Endodermal cell (in vitro differentiated cells): ENCODE measurements around the gene TMEM208. TPM values are rescaled to one million over a fixed set of nuclear protein-coding genes. Genes with fewer than 3 reads are reported as not detected.

ENCODE experiments used
- DNase-seq: peaks from one replicate; pipeline ENCODE4 v3.0.0-alpha.2; 2017
- H3K27ac ChIP-seq: 2 replicates; pipeline ENCODE4 v1.5.1; 2013; ENCODE audit warnings: mild to moderate bottlenecking, low read depth, low read length, moderate library complexity
- H3K27me3 ChIP-seq: 2 replicates; pipeline ENCODE4 v1.6.1; 2013; ENCODE audit warnings: mild to moderate bottlenecking, low read length, moderate library complexity; ENCODE audit not compliant: insufficient read depth, control insufficient read depth, poor library complexity, severe bottlenecking
- H3K36me3 ChIP-seq: 2 replicates; pipeline ENCODE4 v1.7.0; 2013; ENCODE audit warnings: mild to moderate bottlenecking, low read length, moderate library complexity; ENCODE audit not compliant: control insufficient read depth, insufficient read depth
- H3K4me1 ChIP-seq: one replicate; pipeline ENCODE4 v1.7.0; 2013; ENCODE audit warnings: low read length; ENCODE audit not compliant: control insufficient read depth, insufficient read depth
- H3K4me3 ChIP-seq: 2 replicates; pipeline ENCODE4 v1.5.1; 2013; ENCODE audit warnings: mild to moderate bottlenecking, low read length, moderate library complexity
- H3K9ac ChIP-seq: 2 replicates; pipeline ENCODE4 v1.6.1; 2013; ENCODE audit warnings: mild to moderate bottlenecking, low read length, moderate library complexity; ENCODE audit not compliant: poor library complexity, severe bottlenecking; ENCODE audit errors: extremely low read depth
- H3K9me3 ChIP-seq: 2 replicates; pipeline ENCODE4 v1.6.1; 2013; ENCODE audit warnings: mild to moderate bottlenecking, low read length, moderate library complexity; ENCODE audit not compliant: control insufficient read depth
- H3K27ac Mint-ChIP-seq: 2 replicates; pipeline ENCODE4 v1.8.0; 2020; ENCODE audit warnings: mixed read lengths
- H3K27me3 Mint-ChIP-seq: 2 replicates; pipeline ENCODE4 v1.8.0; 2021; ENCODE audit warnings: mild to moderate bottlenecking, mixed read lengths; ENCODE audit not compliant: insufficient read depth
- H3K36me3 Mint-ChIP-seq: 2 replicates; pipeline ENCODE4 v1.8.0; 2020; ENCODE audit warnings: low read depth, mixed read lengths
- H3K4me1 Mint-ChIP-seq: 2 replicates; pipeline ENCODE4 v1.8.0; 2020; ENCODE audit warnings: mixed read lengths
- H3K4me3 Mint-ChIP-seq: 2 replicates; pipeline ENCODE4 v1.8.0; 2020; ENCODE audit warnings: mild to moderate bottlenecking, moderate library complexity, mixed read lengths
- H3K9me3 Mint-ChIP-seq: 2 replicates; pipeline ENCODE4 v1.8.0; 2020; ENCODE audit warnings: mild to moderate bottlenecking, mixed read lengths
- CTCF ChIP-seq: fragments of 200-600 bp; sonication (generic); conservative IDR thresholded peaks from 2 replicates; pipeline ENCODE4 v1.5.0; 2021; ENCODE audit warnings: antibody characterized with exemption, mild to moderate bottlenecking
- WGBS, 2 experiments: methylation state at CpG; one replicate each; pipeline versions ENCODE4 v1.1.5 to v1.1.7; 2013; ENCODE audit warnings: missing lambda C conversion rate in 2 of 2, mixed read lengths in 1 of 2; ENCODE audit not compliant: insufficient coverage in 1 of 2, insufficient read length in 1 of 2; 5-methylcytosine and 5-hydroxymethylcytosine counted together
- total RNA-seq, 2 donors: library from RNA; stranded (reverse); fragmentation: NEBNext Ultra II Directional in 1 of 2; extraction: Animal tissue kit (Norgen Biotek cat#: 25700) in 1 of 2; gene quantifications; 2 replicates in 1 of 2; 3 replicates in 1 of 2; pipeline ENCODE4 v1.2.1, GENCODE V29; 2021

The TMEM208 gene
- total RNA-seq, 2 donors from 2014 or later, result 43.1 to 46.4 TPM

- Mint-ChIP-seq H3K9me3 (no peaks in the 10 kb centered on the region), H3K36me3 (peaks cover 64% of the 10 kb centered on the region), H3K27ac (peak overlapping the region; percentile 32), H3K27me3 (no peaks in the 10 kb centered on the region), H3K4me3 (no peak overlapping the region), H3K4me1 (no peaks in the 10 kb centered on the region)
- WGBS, 2 experiments, result 78 to 92% methylated on average over 11 to 17 of the region's 17 CpGs
- H3K27me3 ChIP-seq, result no peaks in the 10 kb centered on the region
- TF ChIP-seq CTCF, result no peak
- no peak overlapping the region for H3K9ac ChIP-seq
- H3K4me1 ChIP-seq, result no peaks in the 10 kb centered on the region
- peak; percentile 33 for DNase-seq
- no peak overlapping the region for H3K4me3 ChIP-seq
- H3K9me3 ChIP-seq, result no peaks in the 10 kb centered on the region
- no peak overlapping the region for H3K27ac ChIP-seq
- H3K36me3 ChIP-seq, result peaks cover 90% of the 10 kb centered on the region
These were observed 9.1 kb downstream of the TMEM208 start for GRCh38 chr16:67235816-67236562.

DNA sequence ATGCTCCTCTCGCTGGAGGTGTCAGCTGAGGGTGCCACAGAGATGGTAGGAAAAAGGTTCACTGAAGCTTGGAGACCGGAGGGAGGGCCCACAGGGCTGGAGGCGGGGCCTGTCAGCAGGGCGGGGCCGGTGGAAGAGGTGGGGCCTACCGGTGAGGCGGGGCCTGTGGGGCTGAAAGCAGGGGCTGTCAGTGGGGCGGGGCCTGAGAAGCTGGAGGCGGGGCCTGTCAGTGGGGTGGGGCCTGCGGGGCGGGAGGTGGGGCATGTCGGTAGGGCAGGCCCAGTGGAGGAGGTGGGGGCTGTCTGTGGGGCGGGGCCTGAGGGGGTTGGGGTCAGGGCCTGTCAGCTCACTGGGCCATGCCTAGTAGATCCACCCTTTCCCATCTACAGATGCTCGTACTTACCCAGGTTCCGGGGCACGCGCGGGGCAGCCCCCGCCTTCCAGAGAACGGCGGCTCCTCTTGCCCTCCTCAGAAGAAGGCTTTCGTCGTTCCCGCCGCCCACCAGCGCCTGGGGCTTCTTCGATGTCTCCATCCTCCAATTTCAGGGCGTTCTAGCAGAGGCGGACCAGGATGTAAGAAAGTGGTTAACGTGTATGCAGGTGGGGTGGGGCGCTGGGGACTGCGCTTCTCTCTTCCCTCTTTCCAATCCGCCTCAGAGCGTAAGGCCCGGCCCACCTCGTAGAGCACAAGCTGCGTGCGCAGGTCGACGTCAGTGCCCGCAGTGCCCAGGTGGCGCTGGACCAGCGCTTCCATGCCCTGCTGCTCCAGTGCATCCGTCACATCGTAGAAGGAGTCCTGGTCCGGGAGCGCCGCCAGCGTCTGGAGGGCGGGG is 9.8 kb downstream of the TMEM208 start:
- Mint-ChIP-seq H3K4me1 (peaks cover 6% of the 10 kb centered on the region), H3K9me3 (no peaks in the 10 kb centered on the region), H3K27me3 (no peaks in the 10 kb centered on the region), H3K36me3 (peaks cover 56% of the 10 kb centered on the region), H3K27ac (no peak overlapping the region), H3K4me3 (no peak overlapping the region)
- Histone ChIP-seq H3K4me1 (peaks cover 3% of the 10 kb centered on the region), H3K27me3 (no peaks in the 10 kb centered on the region), H3K4me3 (no peak overlapping the region), H3K9ac (no peak overlapping the region), H3K9me3 (no peaks in the 10 kb centered on the region), H3K36me3 (peaks cover 89% of the 10 kb centered on the region), H3K27ac (no peak overlapping the region)
- no peak for TF ChIP-seq CTCF
- peak; percentile 98 for DNase-seq
- WGBS, 2 experiments, result 88 to 97% methylated on average over 36 to 46 of the region's 50 CpGs

GRCh38 chr16:67237396-67238277 is 10.7 kb downstream of the TMEM208 start:
- no peaks in the 10 kb centered on the region for H3K9me3 ChIP-seq
- H3K27me3 Mint-ChIP-seq, result no peaks in the 10 kb centered on the region
- TF ChIP-seq CTCF, result no peak
- 88 to 95% methylated on average over 5 to 16 of the region's 16 CpGs for WGBS, 2 experiments
- H3K27ac ChIP-seq, result no peak overlapping the region
- no peak overlapping the region for H3K27ac Mint-ChIP-seq
- no peaks in the 10 kb centered on the region for H3K27me3 ChIP-seq
- no peaks in the 10 kb centered on the region for H3K9me3 Mint-ChIP-seq
- no peak overlapping the region for H3K4me3 ChIP-seq
- H3K4me3 Mint-ChIP-seq, result no peak overlapping the region
- H3K9ac ChIP-seq, result no peak overlapping the region
- peaks cover 51% of the 10 kb centered on the region for H3K36me3 Mint-ChIP-seq
- DNase-seq, result no peak
- peaks cover 90% of the 10 kb centered on the region for H3K36me3 ChIP-seq
- peaks cover 8% of the 10 kb centered on the region for H3K4me1 Mint-ChIP-seq
- peaks cover 8% of the 10 kb centered on the region for H3K4me1 ChIP-seq
